ENCODE measurements around the gene TRPM2.
"Not testable (repeated sequence)": the region's sequence is repeated elsewhere in the genome, so short reads cannot be mapped to it uniquely, and the experiment has no call there.

TRPM2 gene

DNA sequence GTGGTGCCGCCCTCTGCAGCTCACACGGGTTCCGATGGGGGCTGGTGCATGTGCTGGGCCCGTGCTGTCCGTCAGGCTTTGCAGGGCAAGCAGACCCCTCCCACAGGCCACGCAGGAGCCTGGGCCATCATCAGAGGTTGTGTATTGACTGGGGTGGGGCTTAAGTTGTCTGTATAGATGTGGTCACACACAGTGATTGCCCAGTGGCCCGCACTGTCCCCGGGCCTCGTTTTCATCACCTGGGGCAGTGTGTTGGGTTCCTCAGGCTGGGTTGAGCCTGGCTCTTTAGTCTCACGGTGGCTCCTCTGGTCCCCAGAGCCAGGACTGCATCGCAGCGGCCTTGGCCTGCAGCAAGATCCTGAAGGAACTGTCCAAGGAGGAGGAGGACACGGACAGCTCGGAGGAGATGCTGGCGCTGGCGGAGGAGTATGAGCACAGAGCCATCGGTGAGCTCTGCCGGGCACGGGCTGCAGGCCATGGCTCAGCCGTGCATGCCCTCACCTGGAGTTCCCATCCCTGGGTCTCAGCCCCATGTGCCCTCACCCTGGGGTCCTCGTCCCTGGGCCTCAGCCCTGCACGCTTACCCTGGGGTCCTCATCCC, 44.1 kb downstream of the TRPM2 start:
- H3K27ac Mint-ChIP-seq: no peak overlapping the region
- H3K27me3 Mint-ChIP-seq: no peaks in the 10 kb centered on the region
- no peak overlapping the region for H3K4me3 Mint-ChIP-seq
- no peaks in the 10 kb centered on the region for H3K4me1 Mint-ChIP-seq (ENCODE audit: low read depth)
- H3K36me3 Mint-ChIP-seq: no peaks in the 10 kb centered on the region
- no peaks in the 10 kb centered on the region for H3K9me3 Mint-ChIP-seq (ENCODE audit: low read depth)

DNA sequence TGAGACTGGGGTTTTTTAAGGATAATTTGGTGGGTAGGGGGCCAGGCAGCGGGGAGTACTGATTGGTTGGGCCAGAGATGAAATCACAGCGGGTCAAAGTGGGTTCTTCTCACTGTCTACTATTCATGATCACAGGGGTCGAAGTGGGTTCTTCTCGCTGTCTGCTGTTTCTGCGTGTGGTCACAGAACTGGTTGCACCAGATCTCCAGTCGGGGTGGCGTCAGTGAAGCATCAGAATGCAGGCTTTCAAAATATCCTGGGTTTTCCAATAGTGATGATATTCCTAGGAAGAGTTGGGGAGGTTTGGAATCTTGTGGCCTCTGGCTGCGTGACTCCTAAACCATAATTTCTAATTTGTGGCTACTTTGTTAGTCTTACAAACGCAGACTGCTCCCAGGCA, 45.1 kb downstream of the TRPM2 start:
- no peaks in the 10 kb centered on the region for H3K9me3 Mint-ChIP-seq (ENCODE audit: low read depth)
- no peaks in the 10 kb centered on the region for H3K4me1 Mint-ChIP-seq (ENCODE audit: low read depth)
- H3K4me3 Mint-ChIP-seq: no peak overlapping the region
- H3K36me3 Mint-ChIP-seq: no peaks in the 10 kb centered on the region
- H3K27me3 Mint-ChIP-seq: no peaks in the 10 kb centered on the region
- H3K27ac Mint-ChIP-seq: no peak overlapping the region

GRCh38 chr21:44399151-44399954, 45.9 kb downstream of the TRPM2 start:
- no peaks in the 10 kb centered on the region for H3K4me1 Mint-ChIP-seq (ENCODE audit: low read depth)
- no peak overlapping the region for H3K4me3 Mint-ChIP-seq
- no peaks in the 10 kb centered on the region for H3K36me3 Mint-ChIP-seq
- no peak overlapping the region for H3K27ac Mint-ChIP-seq
- H3K9me3 Mint-ChIP-seq (ENCODE audit: low read depth): no peaks in the 10 kb centered on the region
- H3K27me3 Mint-ChIP-seq: no peaks in the 10 kb centered on the region

- Mint-ChIP-seq H3K36me3 (no peaks in the 10 kb centered on the region), H3K9me3 (ENCODE audit: low read depth) (no peaks in the 10 kb centered on the region), H3K27me3 (no peaks in the 10 kb centered on the region), H3K4me1 (ENCODE audit: low read depth) (no peaks in the 10 kb centered on the region), H3K27ac (no peak overlapping the region), H3K4me3 (no peak overlapping the region)
Observed at GRCh38 chr21:44399955-44400790, 46.8 kb downstream of the TRPM2 start.

DNA sequence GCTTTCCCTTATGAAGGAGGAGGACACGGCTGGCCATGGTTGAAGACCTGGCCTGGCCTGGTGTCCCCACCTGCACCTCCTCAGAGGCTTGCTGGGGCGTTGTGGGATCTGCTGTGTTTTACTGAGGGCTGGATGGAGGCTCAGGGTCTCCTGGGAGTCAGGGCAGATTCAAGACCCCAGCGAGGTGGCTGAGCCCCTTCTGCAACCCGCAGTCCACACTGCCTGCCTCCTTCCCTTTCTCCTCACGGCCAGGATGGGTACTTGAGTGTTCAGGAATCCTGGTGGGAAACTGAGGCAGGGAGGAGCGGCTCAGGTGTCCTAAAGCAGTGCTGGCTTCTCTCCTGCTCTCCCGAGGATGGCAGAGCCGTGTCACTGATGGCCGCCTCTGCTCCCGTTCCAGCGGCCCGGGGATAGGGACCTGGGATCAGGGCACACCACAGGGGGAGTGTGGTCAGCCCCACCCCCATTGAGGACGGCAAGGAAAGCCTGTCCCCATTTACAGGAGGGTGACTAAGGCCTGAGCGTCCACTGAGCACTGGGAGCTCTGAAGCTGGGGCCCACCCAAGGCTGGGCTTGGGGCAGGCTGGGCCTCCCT, 47.5 kb downstream of the TRPM2 start:
- H3K36me3 Mint-ChIP-seq: no peaks in the 10 kb centered on the region
- no peaks in the 10 kb centered on the region for H3K4me1 Mint-ChIP-seq (ENCODE audit: low read depth)
- H3K4me3 Mint-ChIP-seq: no peak overlapping the region
- no peaks in the 10 kb centered on the region for H3K9me3 Mint-ChIP-seq (ENCODE audit: low read depth)
- no peak overlapping the region for H3K27ac Mint-ChIP-seq
- H3K27me3 Mint-ChIP-seq: no peaks in the 10 kb centered on the region

GRCh38 chr21:44401386-44402160, 48.2 kb downstream of the TRPM2 start:
- Mint-ChIP-seq H3K4me3 (no peak overlapping the region), H3K36me3 (no peaks in the 10 kb centered on the region), H3K27ac (no peak overlapping the region), H3K9me3 (ENCODE audit: low read depth) (no peaks in the 10 kb centered on the region), H3K4me1 (ENCODE audit: low read depth) (no peaks in the 10 kb centered on the region), H3K27me3 (no peaks in the 10 kb centered on the region)

- no peaks in the 10 kb centered on the region for H3K9me3 Mint-ChIP-seq (ENCODE audit: low read depth)
- H3K4me3 Mint-ChIP-seq: no peak overlapping the region
- H3K27me3 Mint-ChIP-seq: no peaks in the 10 kb centered on the region
- peaks cover 6% of the 10 kb centered on the region for H3K4me1 Mint-ChIP-seq (ENCODE audit: low read depth)
- no peaks in the 10 kb centered on the region for H3K36me3 Mint-ChIP-seq
- no peak overlapping the region for H3K27ac Mint-ChIP-seq
Observed at GRCh38 chr21:44402323-44403105, 49.1 kb downstream of the TRPM2 start.

- Mint-ChIP-seq H3K27me3 (no peaks in the 10 kb centered on the region), H3K36me3 (no peaks in the 10 kb centered on the region), H3K4me1 (ENCODE audit: low read depth) (peaks cover 8% of the 10 kb centered on the region), H3K4me3 (no peak overlapping the region), H3K27ac (no peak overlapping the region), H3K9me3 (ENCODE audit: low read depth) (no peaks in the 10 kb centered on the region)
Observed at GRCh38 chr21:44403106-44404020, 49.9 kb downstream of the TRPM2 start.

DNA sequence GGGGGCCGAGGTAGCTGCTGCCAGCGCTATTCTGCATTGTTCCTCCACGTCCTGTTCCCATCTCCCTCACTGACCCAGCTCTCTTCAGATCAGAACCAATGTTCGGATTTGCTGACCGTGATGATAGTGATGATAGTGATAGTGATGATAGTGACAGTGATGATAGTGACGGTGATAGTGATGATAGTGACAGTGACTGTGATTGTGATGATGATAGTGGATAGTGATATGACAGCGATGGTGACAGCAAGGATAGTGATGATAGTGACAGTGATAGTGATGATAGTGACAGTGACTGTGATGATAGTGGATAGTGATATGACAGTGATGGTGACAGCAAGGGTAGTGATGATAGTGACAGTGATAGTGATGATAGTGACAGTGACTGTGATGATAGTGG, 51.1 kb downstream of the TRPM2 start:
- H3K27me3 Mint-ChIP-seq; H3K9me3 Mint-ChIP-seq (ENCODE audit: low read depth); H3K4me3 Mint-ChIP-seq; H3K36me3 Mint-ChIP-seq; H3K27ac Mint-ChIP-seq: not testable (repeated sequence)
- H3K4me1 Mint-ChIP-seq (ENCODE audit: low read depth): peaks cover 11% of the 10 kb centered on the region

DNA sequence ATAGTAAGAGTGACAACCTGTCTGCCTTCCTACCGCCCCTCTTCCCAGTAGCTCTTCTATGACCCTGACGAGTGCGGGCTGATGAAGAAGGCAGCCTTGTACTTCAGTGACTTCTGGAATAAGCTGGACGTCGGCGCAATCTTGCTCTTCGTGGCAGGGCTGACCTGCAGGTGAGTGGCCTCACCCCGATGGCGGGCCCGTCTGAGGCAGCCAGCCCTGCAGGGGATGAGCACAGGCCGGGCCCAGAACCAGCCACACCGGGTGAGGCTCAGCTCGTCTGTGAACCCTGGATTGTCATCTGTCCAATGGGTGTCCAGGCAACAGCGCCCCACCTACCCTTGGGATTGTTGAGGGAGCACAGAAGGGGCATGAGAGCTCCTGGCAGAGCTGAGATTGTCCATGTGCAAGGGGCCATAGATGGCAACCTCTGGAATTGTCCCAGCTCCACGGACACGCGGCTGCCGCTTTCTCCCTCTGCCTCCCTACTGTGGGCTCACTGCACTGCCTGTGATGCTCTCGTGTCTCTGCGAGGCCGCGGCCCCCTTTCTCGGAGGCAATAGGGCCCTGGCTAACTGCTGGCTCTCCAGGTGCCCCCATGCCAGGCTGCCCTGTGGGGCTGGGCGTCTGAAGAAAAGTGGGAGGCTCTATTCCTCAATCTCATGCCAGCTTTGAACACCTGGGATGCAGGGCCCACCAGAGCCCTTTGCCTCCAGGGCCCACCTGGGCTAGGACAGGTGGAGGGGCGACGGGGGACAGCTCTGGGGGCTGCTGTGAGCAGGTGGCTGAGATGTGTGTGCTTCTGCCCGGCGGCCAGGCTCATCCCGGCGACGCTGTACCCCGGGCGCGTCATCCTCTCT, 51.9 kb downstream of the TRPM2 start:
- Mint-ChIP-seq H3K27me3 (no peaks in the 10 kb centered on the region), H3K4me3 (no peak overlapping the region), H3K9me3 (ENCODE audit: low read depth) (no peaks in the 10 kb centered on the region), H3K36me3 (no peaks in the 10 kb centered on the region), H3K4me1 (ENCODE audit: low read depth) (peaks cover 11% of the 10 kb centered on the region), H3K27ac (no peak overlapping the region)

DNA sequence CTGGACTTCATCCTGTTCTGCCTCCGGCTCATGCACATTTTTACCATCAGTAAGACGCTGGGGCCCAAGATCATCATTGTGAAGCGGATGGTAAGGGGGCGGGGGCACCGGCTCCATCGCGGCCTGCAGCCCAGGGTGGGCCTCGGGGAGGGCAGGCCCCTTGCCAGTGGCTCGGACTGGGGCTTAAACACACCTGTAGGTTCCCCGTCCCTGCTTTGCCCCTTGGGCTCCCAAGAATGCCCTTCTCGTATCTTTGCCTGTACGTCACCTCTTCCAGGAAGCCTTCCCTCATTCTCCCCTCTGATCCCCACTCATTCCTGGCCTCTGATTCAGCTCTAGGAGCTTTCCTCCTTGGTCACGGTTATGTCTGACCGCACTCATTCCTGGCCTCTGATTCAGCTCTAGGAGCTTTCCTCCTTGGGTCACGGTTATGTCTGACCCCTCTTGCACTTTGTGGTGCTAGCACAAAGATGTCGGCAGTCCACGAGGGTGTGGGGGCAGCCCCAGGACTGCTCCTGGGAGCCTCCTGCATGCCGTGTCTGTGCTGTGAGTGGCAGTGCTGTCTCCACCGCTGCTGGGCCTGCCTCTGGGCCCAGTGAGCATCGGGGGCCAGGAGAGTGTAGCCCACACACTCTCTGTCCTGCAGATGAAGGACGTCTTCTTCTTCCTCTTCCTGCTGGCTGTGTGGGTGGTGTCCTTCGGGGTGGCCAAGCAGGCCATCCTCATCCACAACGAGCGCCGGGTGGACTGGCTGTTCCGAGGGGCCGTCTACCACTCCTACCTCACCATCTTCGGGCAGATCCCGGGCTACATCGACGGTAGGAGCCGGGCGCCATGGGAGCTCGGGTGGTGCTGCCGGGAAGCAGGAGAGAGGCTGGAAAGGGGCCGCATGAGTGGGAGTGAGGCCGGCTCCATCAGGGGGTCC, 52.8 kb downstream of the TRPM2 start:
- H3K27me3 Mint-ChIP-seq: no peaks in the 10 kb centered on the region
- peaks cover 11% of the 10 kb centered on the region for H3K4me1 Mint-ChIP-seq (ENCODE audit: low read depth)
- no peak overlapping the region for H3K27ac Mint-ChIP-seq
- H3K4me3 Mint-ChIP-seq: no peak overlapping the region
- H3K36me3 Mint-ChIP-seq: no peaks in the 10 kb centered on the region
- no peaks in the 10 kb centered on the region for H3K9me3 Mint-ChIP-seq (ENCODE audit: low read depth)

DNA sequence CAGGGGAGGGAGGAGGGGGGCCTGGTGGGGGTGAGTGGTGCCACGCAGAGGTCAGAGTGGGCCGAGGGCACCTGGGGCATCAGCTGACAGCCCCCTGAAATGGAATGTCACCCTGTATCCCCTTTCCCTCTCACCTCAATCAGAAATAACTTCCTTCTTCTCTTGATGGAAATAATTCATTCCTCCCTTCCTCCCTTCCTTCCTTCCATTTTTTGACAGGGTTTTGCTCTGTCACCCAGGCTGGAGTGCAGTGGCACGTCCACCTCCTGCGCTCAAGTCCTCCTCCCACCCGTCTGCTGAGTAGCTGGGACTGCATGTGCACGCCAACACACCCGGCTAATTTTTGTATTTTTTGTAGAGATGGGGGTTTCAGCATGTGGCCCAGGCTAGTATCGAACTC, 53.5 kb downstream of the TRPM2 start:
- Mint-ChIP-seq H3K4me3 (no peak overlapping the region), H3K4me1 (ENCODE audit: low read depth) (peaks cover 11% of the 10 kb centered on the region), H3K27ac (peak overlapping the region; percentile 86), H3K36me3 (no peaks in the 10 kb centered on the region), H3K27me3 (no peaks in the 10 kb centered on the region), H3K9me3 (ENCODE audit: low read depth) (no peaks in the 10 kb centered on the region)

Data from activated naive CD8-positive, alpha-beta T cell (primary cell).